NT2/D1 (cell line): ENCODE measurements around the gene HNRNPH3.

Experiments used
- DNase-seq: peaks from one replicate; pipeline ENCODE4 v3.0.0-alpha.2; 2011; ENCODE audit warnings: low read depth, low spot score
- H3K27me3 ChIP-seq: 2 replicates; pipeline ENCODE4 v1.6.0; 2011; ENCODE audit warnings: mild to moderate bottlenecking; ENCODE audit not compliant: insufficient read length, insufficient read depth
- H3K36me3 ChIP-seq: 2 replicates; pipeline ENCODE4 v1.6.1; 2011; ENCODE audit warnings: mild to moderate bottlenecking, low read length, mixed read lengths; ENCODE audit not compliant: insufficient read depth, insufficient read length
- H3K4me1 ChIP-seq: 2 replicates; pipeline ENCODE4 v1.5.1; 2011; ENCODE audit not compliant: insufficient read depth, insufficient read length
- H3K4me3 ChIP-seq: 2 replicates; pipeline ENCODE4 v1.5.1; 2011; ENCODE audit warnings: low read depth; ENCODE audit not compliant: insufficient read length
- H3K9ac ChIP-seq: 2 replicates; pipeline ENCODE4 v1.6.0; 2011; ENCODE audit warnings: low read depth; ENCODE audit not compliant: insufficient read length
- H3K9me3 ChIP-seq: 2 replicates; pipeline ENCODE4 v1.5.1; 2011; ENCODE audit warnings: mild to moderate bottlenecking, low read length; ENCODE audit not compliant: insufficient read depth
- SUZ12 ChIP-seq: IDR thresholded peaks from 2 replicates; pipeline ENCODE4 v1.6.1; 2011; ENCODE audit not compliant: insufficient read length, insufficient read depth; ENCODE audit errors: extremely low read depth
- YY1 ChIP-seq: IDR thresholded peaks from 2 replicates; pipeline ENCODE4 v1.6.1; 2011; ENCODE audit not compliant: insufficient read length, insufficient read depth
- ZNF274 ChIP-seq: IDR thresholded peaks from 2 replicates; pipeline ENCODE4 v1.6.1; 2011; ENCODE audit warnings: mild to moderate bottlenecking, low read depth, low read length

The HNRNPH3 gene

DNA sequence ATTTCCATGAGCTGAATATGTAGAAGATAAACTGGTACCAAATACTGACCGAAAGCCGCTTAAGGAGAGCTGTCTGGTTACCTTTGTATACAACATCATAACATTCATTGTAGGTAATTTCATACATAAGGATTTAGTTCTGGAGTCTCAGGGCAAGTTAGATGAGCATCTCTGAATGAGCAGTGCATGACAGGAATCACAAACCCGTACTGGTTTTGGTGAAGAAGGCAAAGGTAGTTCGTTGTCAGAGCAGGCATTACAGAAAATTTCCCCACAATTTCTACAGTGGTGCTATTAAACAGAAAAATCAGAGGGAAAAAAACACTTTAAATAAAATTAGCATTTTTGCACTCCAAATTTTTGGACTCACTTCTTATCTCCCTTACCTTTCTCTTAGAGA, 13.8 kb downstream of the HNRNPH3 start:
- DNase-seq, result no peak
- Histone ChIP-seq H3K9me3 (no peaks in the 10 kb centered on the region), H3K36me3 (peaks cover 54% of the 10 kb centered on the region), H3K9ac (no peak overlapping the region), H3K4me1 (no peaks in the 10 kb centered on the region), H3K4me3 (no peak overlapping the region), H3K27me3 (no peaks in the 10 kb centered on the region)
- TF ChIP-seq YY1 (no peak), SUZ12 (no peak), ZNF274 (no peak)

DNA sequence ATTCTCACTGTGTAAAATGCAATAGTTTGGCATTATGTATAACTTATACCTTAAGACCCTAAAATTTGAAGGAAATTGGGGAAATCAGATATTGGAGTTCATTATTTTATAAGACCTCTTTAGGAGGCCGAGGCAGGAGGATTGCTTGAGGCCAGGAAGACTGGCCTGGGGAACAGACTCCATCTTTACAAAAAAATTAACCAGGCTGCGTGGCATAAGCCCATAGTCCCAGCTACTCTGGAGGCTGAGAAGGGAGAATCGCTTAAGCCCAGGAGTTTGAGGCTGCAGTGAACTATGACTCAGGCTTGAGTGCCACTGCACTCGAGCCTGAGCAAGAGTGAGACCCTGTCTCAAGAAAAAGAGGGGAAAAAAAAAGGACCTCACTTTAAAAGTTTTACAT, 14.9 kb downstream of the HNRNPH3 start:
- Histone ChIP-seq H3K4me1 (no peaks in the 10 kb centered on the region), H3K9ac (no peak overlapping the region), H3K27me3 (no peaks in the 10 kb centered on the region), H3K4me3 (no peak overlapping the region), H3K36me3 (peaks cover 42% of the 10 kb centered on the region), H3K9me3 (no peaks in the 10 kb centered on the region)
- no peak for TF ChIP-seq ZNF274
- no peak for TF ChIP-seq SUZ12
- no peak for TF ChIP-seq YY1
- no peak for DNase-seq

DNA sequence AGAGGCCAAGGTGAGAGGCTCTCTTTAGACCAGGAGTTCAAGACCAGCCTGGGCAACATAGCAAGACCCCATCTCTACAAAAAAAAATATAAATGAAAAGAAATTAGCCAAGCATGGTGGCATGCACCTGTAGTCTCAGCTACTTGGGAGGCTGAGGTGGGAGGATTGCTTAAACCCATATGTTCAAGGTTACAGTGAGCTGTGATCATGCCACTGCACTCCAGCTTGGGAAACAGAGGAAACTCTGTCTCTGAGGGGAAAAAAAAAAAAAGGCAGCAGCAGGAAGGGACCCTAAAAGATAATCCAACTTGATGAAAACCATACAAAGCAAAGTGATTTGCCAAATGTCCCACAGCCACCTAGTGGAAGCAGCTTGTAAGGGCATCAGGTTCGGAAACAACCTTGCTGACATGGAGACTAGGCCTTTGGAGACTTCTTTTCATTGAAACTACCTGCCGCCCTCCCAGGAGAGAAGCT, 16.4 kb downstream of the HNRNPH3 start:
- peaks cover 38% of the 10 kb centered on the region for H3K36me3 ChIP-seq

DNA sequence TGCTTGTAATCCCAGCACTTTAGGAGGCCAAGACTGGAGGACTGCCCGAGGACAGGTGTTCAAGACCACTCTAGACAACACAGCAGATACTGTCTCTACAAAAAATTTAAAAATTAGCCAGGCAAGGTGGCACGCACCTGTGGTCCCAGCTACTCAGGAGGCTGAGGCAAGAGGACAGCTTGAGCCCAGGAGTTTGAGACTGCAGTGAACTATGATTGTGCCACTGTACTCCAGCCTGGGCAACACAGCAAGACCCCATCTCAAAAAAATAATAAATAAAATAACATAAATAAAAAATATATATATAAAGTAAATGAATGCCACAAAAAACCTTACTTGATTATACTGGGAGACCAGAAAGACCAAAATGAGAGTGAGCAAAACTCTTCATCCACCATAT, 21.7 kb downstream of the HNRNPH3 start:
- Histone ChIP-seq H3K36me3 (peaks cover 23% of the 10 kb centered on the region), H3K4me1 (no peaks in the 10 kb centered on the region), H3K9ac (no peak overlapping the region), H3K4me3 (no peak overlapping the region), H3K27me3 (no peaks in the 10 kb centered on the region), H3K9me3 (no peaks in the 10 kb centered on the region)
- no peak for DNase-seq
- TF ChIP-seq ZNF274 (no peak), SUZ12 (no peak), YY1 (no peak)

More for the DNA sequence above, 16.4 kb downstream of the HNRNPH3 start:
- H3K9ac ChIP-seq, result no peak overlapping the region
- TF ChIP-seq SUZ12 (no peak), YY1 (no peak), ZNF274 (no peak)
- no peaks in the 10 kb centered on the region for H3K27me3 ChIP-seq
- no peaks in the 10 kb centered on the region for H3K4me1 ChIP-seq
- DNase-seq, result peak; percentile 44
- no peak overlapping the region for H3K4me3 ChIP-seq
- H3K9me3 ChIP-seq, result no peaks in the 10 kb centered on the region

- DNase-seq, result no peak
- H3K4me1 ChIP-seq, result no peaks in the 10 kb centered on the region
- TF ChIP-seq YY1, result no peak
- TF ChIP-seq SUZ12, result no peak
- TF ChIP-seq ZNF274, result no peak
- H3K4me3 ChIP-seq, result no peak overlapping the region
- no peaks in the 10 kb centered on the region for H3K9me3 ChIP-seq
- no peaks in the 10 kb centered on the region for H3K27me3 ChIP-seq
- H3K36me3 ChIP-seq, result peaks cover 34% of the 10 kb centered on the region
- H3K9ac ChIP-seq, result no peak overlapping the region
These were observed 27.3 kb downstream of the HNRNPH3 start for GRCh38 chr10:68359189-68359588.

GRCh38 chr10:68362590-68362989, 30.7 kb downstream of the HNRNPH3 start:
- Histone ChIP-seq H3K27me3 (no peaks in the 10 kb centered on the region), H3K4me3 (no peak overlapping the region), H3K4me1 (no peaks in the 10 kb centered on the region), H3K36me3 (peaks cover 26% of the 10 kb centered on the region), H3K9ac (no peak overlapping the region), H3K9me3 (no peaks in the 10 kb centered on the region)
- DNase-seq, result no peak
- no peak for TF ChIP-seq YY1
- no peak for TF ChIP-seq ZNF274
- TF ChIP-seq SUZ12, result no peak

GRCh38 chr10:68364101-68364886, 32.4 kb downstream of the HNRNPH3 start:
- Histone ChIP-seq H3K36me3 (peaks cover 23% of the 10 kb centered on the region), H3K9ac (no peak overlapping the region), H3K4me1 (no peaks in the 10 kb centered on the region), H3K27me3 (no peaks in the 10 kb centered on the region), H3K4me3 (no peak overlapping the region), H3K9me3 (no peaks in the 10 kb centered on the region)
- TF ChIP-seq YY1, result no peak
- no peak for TF ChIP-seq SUZ12
- TF ChIP-seq ZNF274, result no peak
- DNase-seq, result no peak
